Stimulated activated CD4-positive, alpha-beta T cell treated with anti-CD3 and anti-CD28 coated beads, Interleukin-12 subunit alpha, Interleukin-12 subunit beta, amount 100 ng/mL, for 24 hours (primary cell): ENCODE data around the gene CALCOCO2.
A peak's percentile ranks its signal among the peaks of the same experiment; 100 is the strongest.
"Not testable (repeated sequence)": the region's sequence is repeated elsewhere in the genome, so short reads cannot be mapped to it uniquely, and the experiment has no call there.

Experiments
- DNase-seq, 2 experiments: peaks; one replicate each; pipeline ENCODE4 v3.0.0-alpha.2; 2020; ENCODE audit warnings: low read depth in 2 of 2

Gene CALCOCO2, protein sequence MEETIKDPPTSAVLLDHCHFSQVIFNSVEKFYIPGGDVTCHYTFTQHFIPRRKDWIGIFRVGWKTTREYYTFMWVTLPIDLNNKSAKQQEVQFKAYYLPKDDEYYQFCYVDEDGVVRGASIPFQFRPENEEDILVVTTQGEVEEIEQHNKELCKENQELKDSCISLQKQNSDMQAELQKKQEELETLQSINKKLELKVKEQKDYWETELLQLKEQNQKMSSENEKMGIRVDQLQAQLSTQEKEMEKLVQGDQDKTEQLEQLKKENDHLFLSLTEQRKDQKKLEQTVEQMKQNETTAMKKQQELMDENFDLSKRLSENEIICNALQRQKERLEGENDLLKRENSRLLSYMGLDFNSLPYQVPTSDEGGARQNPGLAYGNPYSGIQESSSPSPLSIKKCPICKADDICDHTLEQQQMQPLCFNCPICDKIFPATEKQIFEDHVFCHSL

DNA sequence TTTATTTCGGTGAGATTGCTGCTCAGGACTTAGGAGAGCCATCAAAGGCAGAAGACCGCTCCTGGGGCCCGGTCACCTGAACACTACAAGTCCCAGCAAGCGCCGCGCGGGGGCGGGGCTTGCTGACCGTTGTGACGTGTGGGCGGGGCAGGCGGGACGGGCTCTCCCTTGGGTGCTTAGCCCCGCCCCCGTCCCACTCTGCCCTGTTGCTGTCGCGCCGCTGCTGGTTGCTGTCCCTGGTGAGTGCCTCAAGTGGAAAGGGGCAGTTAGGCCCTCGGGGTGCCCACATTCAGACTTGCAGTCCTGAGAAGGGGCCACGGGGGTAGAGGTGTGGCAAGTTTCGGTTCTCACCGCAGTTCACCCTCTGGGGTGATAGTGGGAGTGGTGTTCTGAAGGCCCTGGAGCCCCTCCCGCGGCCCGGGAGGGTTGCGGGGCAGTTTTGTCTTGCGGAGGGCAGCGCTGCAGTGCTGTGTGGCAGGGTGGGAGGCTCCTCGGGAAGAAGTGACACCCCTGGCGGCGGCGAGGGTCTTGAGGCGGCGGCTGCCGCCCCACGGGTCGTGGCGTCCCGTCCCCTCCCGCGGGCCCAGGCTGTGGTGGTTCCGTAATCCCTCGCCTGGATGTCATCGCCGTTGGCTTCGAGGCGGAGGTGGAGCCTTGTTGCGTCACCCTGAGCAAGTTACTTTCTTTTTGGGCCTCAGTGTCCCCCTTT lies at the start of gene CALCOCO2:
Gene CALCOCO2 (plus strand): TSS at position 196 of the 709 bp plus-strand sequence. CDS start 10,673 bp downstream, outside the sequence.
- DNase-seq, result peak; percentile 63 to 81

DNA sequence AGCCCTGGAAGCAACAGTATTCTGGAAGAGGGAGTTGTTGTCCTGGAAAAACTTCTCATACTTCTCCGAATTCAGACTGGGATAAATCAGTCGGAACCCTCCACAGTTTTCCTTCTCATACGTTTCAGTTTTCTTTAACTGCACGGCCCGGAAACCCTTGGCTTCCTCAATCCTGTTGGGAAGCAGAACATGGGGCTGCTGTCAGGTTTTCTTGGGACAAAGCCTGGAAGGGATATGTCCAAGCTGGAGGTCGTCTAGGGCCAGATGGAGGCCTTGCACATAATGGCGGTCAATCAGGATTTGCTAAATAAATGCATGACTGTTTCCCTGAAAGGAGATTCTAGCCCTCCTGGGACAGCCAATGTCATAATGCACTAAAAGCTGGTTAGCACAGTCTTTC lies 43.0 kb upstream of the CALCOCO2 start:
- no peak for DNase-seq

DNA sequence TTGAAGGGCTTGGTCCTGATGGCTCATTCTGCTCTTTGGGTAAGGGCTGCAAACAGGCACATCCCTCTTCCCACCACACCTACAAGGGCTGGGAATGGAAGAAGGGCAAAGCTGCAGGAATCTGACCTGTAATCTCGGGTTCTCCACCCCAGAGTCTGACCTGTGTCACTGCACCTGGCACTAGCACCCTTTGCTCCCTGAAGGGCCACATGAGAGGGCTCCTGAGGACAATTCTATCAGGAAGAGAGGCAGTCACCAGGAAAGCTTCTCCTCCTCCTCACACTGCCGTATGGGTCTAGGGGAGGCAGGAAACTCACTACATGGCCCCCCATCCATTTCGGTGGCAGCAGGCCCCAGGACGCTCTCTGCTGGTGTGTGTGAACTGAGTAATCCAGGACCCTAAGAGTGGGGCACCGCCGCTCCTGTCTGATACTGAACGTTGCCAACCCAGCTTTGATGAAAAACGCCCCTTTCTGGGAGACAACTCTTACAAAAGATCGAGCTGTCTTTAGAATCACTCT lies 40.2 kb upstream of the CALCOCO2 start:
- DNase-seq, result no peak

DNA sequence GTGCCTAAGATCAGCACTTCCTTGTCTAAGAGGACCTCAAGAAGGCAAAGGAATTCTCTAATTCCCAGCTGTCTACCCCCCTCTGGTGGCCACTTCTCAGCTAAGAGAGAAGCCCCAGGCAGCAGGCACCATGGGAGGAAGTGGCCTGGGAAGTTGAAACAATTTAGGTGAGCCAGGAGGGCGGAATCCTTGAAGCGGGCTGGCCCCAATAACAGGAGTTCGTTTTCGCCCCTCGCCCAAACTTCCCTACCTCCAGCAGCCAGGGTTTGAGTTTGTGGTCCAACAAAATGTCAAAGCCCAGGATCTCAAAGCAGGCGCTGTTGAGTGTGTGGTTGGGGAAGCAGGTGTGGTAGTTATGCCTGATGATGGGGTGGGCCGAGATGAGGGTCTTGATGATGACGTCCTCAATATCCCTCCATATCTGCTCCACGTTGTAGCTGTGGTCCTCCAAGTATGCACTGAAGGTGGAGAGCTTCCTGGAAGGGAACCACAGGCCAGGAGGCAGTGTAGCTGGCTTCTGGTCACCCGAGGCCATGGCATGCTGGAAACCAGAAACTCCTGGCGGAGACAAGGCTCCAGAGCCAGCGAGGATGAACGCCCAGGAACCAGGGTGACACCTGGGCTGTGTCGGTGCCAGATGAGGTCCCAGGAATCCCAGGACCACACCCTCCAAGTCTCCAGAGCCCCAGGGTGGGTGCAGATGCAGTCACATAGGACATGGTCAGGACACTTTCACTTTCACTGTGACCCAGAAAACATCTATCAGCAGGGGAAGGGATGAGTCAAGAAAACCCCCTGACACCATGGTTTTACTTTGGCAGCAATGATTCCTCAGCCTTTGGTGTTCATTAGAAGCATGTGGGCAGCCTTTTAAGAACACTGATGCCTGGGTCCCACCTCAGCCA lies 39.5 kb upstream of the CALCOCO2 start:
- DNase-seq, result peak in 1 of 2 experiments; percentile 20

DNA sequence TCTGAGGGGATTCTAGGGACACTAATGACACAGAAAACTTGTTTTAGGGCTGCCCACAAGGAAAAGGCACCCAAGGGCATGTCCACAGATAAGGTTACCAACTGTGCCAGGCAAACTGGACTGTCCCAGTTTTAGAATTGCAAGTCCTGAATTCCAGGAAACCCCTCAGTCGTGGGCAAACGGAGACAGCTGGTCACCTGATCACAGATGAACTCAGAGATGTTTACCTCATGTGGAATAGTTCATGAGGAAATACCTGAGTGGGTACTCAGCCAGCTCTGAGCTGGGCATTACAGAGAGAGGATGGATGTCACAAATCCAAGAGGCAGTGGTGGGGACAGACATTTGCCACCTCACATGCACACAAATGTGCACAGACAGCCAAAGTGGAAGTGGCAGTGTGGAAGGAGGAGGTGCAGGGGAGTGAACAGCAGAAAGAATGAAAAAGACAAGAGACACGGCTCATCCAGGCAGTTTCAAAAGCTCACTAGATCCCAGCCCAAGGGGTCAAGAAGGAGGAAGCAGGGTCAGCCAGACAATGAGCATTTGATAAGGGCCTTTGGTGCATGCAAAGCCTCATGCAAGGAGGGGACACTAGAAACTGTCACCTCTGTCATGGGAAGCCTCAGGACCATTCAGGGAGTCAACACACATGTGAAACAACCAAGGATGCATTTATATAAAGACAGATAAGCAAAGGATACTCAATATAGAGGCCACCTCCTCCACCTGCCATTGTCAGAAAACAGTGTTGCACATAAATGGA lies 38.6 kb upstream of the CALCOCO2 start:
- no peak for DNase-seq

DNA sequence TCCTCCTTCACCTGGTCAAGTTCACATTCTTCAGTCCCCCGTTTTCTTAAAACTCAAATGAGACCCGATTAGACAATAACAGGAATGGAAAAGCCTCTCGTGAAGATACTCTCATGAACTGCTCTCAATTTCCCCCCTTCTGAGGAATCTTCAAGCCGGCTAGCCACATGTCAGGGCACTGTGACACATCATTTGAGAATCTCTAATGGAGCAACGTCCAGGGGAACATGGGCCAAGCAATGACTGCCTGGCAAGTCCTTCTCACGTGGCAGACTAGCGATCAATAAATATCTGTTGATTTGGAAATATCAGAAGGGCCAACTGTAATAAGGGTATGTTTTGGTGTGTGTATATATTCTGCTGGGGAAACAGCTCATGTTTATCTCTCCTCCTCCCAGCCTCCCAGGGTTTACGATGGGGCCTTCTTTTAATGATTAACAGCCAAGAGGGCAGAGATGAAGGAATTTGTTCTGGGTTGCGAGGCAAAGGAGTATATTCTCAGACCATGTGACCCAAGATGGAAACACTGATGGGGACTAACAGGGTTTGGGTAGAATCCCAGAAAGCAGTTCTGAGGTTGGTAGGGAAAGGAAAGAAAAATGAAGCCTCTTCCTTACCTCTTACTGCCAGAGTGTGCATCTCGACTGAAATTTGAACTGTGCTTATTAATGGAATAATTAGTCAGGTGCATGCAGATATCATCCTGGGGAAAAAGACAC lies 35.2 kb upstream of the CALCOCO2 start:
- DNase-seq, result no peak

DNA sequence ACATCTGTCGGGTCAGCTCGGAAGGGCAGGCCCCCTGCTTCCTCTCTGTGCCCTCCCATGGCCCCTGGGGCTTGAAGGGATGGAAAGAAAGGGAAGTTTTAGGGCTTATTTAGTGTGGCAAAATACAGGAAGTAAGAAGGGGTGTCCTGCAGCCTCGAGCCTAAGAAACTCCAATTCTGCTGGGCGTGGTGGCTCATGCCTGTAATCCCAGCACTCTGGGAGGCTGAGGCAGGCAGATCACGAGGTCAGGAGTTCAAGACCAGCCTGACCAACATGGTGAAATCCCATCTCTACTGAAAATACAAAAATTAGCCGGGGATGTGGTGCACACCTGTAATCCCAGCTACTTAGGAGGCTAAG lies 34.7 kb upstream of the CALCOCO2 start:
- DNase-seq, result not testable (repeated sequence)

DNA sequence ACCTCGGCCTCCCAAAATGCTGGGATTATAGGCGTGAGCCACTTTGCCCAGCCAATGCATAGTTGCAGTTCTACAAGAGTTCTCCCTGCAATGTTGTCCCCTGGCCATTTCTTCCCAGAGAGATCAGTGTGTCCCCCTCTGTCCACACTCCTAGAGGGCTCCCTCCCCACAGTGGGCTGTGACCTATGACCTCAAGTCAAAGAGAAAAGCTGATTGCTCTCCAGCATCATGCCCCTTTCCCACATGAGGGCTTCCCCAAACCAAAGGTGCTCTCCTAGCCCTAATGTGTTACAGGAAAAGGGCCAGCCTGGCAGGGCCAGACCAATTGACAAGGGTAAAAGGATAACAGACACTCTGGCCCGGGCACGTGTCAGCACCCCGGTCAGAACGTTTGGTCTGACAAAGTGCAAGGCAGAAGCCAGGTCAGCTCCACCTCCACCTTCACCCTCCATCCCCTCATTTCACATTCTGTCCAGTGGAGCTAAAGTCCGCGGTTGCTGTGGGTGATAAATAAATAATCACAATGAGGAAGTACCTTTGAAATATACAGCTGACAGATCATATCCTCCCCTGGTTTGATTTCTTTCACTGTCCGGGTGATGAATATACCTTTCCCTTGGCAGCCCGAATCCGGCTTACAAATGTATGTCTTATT lies 31.6 kb upstream of the CALCOCO2 start:
- DNase-seq, result no peak

DNA sequence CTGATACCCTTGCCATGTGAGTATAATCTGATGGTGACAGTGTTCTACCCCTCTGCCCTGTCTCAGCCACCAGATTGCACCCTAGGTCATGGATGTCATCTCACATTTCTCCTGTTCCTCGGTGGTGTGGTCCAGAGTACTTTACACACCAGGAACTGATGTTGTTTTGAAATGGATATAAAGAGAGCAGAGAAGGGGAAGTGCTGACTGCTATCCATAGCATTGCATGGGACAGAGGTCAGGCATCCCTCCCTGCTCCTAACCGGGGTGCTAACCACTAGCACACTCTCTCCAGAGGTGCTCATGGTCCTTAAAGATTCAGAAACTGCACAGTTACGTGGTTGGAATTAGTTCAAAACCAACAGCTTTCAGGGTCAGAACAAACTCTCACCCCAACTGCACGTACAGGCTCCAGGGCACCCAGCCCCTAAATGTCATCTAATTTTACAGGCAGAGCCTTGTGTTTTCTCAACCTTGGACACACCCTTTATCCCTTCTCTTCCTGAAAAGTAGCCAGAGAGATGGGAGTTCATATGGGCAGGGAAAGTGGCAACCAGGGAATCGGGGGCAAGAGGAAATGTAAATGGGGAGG lies 30.1 kb upstream of the CALCOCO2 start:
- DNase-seq, result no peak

DNA sequence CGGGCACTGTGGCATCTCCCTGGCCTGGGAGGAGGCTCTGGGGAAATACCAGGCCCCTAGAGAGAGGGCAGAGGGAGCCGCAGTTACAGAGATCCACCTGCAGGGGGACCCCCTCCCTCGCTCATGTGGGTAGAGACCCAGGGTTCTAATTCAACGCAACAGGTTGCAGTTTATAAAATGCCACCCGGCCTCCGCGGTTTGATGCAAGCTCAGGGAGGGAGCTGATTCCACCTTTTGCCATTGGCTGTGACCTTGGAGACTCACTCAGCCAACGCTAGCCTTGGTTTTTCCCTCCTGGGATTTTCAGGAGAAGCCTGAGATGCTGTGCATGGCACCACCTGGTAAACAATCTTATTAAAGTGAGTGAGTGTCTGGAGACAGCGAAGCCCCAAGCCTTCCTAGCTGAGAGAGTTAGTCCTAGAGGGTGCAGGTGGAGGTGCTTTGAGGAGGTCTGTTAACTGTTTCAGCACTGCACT lies 25.9 kb upstream of the CALCOCO2 start:
- DNase-seq, result peak; percentile 40 to 64

DNA sequence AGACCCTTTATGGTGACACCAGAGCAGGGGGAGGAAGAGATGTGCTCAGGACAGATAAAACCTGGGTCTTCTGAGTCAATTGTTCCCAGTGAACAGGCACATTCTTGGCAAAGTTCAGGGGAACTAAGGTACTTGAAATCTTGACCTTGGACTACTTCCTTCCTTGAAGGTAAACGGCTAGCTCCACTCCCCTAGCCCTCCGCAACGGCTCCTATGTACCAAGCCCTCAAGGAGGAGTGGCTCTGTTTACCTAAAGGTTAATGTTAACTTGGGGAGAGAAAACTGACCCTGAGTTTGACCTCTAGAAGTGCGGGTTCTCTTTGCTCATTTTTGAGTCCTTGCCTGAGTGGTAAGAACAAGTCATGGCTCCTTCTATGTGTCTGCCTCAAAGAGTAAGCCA lies 21.7 kb upstream of the CALCOCO2 start:
- DNase-seq, result no peak

DNA sequence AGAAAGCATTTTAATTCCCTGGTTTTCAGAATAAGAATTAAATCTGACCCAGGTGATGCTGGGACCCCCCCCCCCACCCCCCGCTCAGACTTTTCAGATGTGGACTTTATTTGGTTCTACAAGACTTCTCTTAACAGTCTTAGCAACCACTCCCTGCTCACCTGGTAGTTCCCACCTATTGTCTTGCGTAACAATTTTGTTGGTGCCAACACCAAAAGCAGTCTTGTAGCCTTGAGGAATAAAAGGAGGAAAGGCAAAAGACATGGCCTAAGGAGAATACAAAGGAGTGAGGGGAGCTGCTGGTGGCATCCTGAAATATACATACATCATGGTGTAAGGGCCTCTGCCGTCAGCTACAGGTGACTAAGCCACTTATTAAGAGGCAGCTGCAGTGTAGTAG lies 18.8 kb upstream of the CALCOCO2 start:
- no peak for DNase-seq

DNA sequence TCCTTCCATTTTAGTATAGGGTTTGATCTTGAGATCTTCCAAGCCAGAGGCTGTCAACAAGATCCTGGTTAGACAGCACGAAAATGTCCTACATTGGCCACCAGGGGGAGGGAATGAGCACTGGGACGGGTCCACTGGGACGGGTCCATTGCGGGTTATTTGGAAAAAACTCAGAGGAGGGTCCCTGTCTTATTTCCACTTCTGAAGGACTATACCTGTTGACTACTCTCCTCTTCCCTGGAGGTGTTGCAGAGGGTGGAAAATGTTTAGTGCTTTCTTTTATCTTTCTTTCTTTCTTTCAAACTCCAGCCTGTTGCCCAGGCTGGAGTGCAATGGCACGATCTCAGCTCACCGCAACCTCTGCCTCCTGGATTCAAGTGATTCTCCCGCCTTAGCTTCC lies 16.3 kb upstream of the CALCOCO2 start:
- peak; percentile 37 to 49 for DNase-seq

DNA sequence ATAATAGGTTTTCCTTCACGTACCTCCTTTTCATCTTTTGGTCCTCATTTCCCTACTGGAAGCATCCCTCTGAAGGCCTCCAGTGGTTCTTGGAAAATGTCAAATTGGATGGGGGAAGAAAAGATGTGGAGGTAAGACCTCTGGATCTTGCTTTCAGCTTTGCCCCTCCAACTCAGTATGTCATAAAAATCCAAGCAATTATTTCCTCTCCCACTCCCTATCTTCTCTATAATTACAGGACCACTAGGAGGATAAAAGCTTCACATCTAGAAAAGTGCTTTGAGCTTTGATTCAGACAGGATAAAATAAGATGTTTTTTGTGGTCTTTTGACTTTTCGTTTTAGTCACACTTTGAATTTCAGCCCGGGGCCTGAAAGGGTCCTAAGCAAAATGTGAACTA lies 15.5 kb upstream of the CALCOCO2 start:
- DNase-seq, result no peak

DNA sequence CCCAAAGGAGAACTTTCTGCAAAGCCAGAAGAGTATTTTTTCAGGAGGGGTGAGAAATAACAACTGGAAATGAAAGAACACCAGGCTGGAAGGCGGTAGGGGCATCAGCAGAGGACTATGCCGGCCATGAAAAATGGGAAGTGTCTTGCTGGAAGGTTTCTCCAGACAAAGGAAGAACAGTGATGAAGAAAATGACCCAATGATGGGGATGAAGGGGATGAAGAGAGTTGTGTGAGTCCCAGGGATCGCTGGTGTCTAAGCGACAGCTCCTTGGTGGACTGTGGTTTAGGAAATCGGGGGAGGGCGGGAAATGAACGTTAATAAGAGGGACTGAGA lies 14.4 kb upstream of the CALCOCO2 start:
- DNase-seq, result no peak

DNA sequence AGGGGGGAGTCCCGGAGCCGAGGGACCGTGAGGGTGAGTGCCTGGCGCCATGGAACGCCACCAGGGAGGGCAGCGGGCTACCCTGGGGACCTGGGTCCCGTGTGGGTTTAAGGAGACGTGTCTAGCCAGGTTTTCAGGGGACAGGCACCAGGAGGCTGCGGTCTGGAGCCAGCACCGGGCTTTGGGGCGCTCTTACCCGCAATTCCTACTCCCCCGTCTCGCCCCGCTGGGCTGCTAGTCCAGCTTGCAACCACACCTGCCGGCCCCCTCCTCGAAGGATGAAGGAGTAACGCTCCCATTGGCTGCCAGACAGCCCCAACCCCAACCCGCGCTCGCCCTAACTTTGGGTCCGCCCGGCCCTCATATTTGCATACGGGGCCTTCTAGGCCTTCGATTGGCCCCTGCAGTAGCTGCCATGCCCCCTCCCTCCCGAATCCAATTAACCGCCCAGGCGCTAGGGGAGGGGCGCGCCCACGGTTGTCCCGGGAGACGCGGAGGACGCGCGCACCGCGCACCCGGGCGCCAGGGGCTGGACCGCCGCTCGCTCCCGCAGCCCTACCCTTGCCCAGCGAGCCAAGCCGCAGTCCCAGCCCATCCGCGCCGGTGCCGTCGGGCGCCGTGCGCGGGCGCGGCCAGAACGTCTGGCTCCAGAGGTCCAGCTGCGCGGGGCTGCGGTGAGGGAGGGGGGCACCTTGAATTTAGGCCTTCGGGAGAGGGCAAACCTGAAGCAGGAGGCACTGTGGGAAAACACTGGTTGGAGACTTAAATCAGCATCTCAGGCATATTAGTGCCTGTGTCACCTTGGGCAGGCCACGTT lies 13.9 kb upstream of the CALCOCO2 start, which contains the start of gene TTLL6:
Gene TTLL6 (minus strand): TSS at position 456 of the 817 bp plus-strand sequence. CDS start 157 bp downstream, at position 299.
- DNase-seq, result peak; percentile 55 to 67

DNA sequence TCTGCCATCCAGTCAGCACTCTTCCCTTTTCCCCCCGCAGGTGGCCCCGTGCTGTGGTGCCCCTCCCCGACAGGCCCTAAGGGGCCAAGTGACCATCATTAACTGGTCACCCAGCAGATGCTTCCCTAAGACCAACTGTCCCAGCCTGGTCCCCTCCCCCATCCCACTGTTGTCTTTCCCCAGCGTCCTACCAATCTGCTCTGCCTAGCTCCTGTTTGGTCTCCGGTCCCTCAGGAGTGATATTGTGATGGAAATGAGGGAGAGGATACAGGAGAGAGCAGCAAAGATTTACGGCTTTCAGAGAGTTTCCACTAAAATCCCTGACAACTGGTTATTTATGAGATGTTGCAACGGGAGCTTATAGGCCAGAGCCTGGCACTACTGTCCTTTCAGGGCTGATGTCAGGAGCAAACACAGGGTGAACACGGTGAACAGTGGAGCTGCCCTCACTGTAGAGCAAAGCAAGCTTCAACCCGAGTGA lies 12.4 kb upstream of the CALCOCO2 start:
- DNase-seq, result no peak

DNA sequence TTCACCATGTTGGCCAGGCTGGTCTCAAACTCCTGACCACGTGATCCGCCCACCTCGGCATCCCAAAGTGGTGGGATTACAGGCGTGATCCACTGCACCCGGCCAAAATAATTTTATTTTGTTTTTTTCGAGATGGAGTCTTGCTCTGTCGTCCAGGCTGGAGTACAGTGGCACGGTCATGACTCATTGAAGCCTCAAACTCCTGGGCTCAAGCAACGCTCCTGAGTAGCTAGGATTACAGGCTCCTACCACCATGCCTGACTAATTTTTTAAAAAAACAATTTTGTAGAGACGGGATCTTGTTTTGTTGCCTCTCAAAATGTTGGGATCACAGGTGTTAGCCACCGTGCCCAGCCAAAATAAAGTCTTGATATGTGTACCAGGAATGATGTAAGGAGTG lies 11.4 kb upstream of the CALCOCO2 start:
- no peak for DNase-seq
